Non-pigmented ciliary epithelial cell (primary cell): ENCODE measurements around the gene NPEPPS.
"Not testable (repeated sequence)": the region's sequence is repeated elsewhere in the genome, so short reads cannot be mapped to it uniquely, and the experiment has no call there.

Experiments
- DNase-seq: peaks from one replicate; pipeline ENCODE4 v3.0.0-alpha.2; 2010; ENCODE audit warnings: low read depth

NPEPPS gene, protein sequence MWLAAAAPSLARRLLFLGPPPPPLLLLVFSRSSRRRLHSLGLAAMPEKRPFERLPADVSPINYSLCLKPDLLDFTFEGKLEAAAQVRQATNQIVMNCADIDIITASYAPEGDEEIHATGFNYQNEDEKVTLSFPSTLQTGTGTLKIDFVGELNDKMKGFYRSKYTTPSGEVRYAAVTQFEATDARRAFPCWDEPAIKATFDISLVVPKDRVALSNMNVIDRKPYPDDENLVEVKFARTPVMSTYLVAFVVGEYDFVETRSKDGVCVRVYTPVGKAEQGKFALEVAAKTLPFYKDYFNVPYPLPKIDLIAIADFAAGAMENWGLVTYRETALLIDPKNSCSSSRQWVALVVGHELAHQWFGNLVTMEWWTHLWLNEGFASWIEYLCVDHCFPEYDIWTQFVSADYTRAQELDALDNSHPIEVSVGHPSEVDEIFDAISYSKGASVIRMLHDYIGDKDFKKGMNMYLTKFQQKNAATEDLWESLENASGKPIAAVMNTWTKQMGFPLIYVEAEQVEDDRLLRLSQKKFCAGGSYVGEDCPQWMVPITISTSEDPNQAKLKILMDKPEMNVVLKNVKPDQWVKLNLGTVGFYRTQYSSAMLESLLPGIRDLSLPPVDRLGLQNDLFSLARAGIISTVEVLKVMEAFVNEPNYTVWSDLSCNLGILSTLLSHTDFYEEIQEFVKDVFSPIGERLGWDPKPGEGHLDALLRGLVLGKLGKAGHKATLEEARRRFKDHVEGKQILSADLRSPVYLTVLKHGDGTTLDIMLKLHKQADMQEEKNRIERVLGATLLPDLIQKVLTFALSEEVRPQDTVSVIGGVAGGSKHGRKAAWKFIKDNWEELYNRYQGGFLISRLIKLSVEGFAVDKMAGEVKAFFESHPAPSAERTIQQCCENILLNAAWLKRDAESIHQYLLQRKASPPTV

GRCh38 chr17:47530557-47531232 lies at the start of gene NPEPPS:
TSS of gene NPEPPS (plus strand) at chr17:47531108. CDS start at chr17:47531301, 193 bp downstream.
- not testable (repeated sequence) for DNase-seq

DNA sequence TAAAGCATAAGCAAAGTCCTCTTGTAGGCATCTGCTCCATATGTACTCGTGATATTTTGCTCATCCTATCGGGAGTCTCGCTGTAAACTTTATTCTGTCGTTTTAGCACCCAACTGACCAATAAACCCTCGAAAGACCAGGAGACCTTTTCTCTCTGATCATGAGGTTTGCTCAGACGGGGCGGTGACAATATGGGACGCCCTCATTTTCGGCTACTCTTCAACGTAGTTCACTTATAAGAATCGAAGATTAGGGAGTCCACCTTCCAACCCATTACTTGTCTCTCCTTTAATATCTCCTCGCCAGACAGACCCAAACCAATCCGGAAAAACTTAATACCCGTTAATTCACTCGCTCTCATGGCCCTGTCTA lies 39.1 kb upstream of the NPEPPS start:
- DNase-seq: not testable (repeated sequence)

GRCh38 chr17:47499074-47499473 lies 31.8 kb upstream of the NPEPPS start:
- not testable (repeated sequence) for DNase-seq

- not testable (repeated sequence) for DNase-seq
These were observed 31.4 kb upstream of the NPEPPS start for GRCh38 chr17:47499494-47499893.

- not testable (repeated sequence) for DNase-seq
These were observed 30.3 kb upstream of the NPEPPS start for GRCh38 chr17:47500620-47501019.

- not testable (repeated sequence) for DNase-seq
These were observed 28.7 kb upstream of the NPEPPS start for GRCh38 chr17:47502122-47502731.

DNA sequence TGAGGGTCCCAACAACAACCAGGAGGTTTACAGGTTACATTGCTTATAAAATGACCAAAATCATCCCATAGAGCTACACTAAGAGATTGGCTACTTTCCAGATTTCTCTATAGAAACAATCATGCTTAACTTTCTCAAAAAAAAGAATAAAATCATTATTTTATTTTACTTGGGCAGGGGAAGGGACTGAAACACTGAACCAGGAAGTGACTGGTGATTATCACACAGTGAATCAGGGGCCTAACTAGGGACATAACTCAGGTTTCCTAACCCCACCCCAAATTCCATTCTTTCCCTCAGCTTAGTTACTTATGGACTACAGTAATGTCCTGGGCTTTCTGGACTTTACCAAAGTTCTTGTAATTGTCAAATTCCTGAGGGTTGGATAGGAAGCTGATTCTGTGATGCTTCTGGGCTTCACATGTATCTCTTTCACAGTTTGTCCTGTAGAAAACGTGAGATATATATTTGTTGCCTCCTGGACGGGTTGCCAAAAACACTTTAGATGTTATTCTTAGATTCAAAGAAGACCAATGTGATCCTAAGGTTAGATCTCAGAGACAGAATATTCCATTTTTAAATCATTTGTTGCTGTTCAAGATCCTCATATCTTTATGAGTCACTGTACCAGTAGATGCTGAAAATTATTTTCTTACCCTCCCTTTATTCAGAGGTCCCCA lies 28.0 kb upstream of the NPEPPS start:
- DNase-seq: not testable (repeated sequence)

GRCh38 chr17:47511701-47512146 lies 19.2 kb upstream of the NPEPPS start:
- not testable (repeated sequence) for DNase-seq

DNA sequence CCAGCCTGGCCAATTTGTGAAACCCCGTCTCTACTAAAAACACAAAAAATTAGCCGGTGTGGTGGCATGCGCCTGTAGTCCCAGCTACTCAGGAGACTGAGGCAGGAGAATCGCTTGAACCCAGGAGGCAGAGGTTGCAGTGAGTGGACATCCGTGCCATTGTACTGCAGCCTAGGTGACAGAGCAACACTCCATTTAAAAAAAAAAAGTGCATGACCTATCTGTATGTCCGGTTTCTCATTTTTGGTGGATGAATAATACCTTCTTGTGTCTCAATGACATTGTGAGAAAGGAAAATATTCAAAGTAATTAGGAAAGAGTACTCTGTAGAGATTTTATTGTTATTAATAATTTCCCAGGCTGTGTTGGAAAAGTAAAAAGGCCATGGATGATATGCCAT lies 17.6 kb upstream of the NPEPPS start:
- DNase-seq: not testable (repeated sequence)

- DNase-seq: not testable (repeated sequence)
These were observed 12.0 kb upstream of the NPEPPS start for GRCh38 chr17:47518880-47519279.

DNA sequence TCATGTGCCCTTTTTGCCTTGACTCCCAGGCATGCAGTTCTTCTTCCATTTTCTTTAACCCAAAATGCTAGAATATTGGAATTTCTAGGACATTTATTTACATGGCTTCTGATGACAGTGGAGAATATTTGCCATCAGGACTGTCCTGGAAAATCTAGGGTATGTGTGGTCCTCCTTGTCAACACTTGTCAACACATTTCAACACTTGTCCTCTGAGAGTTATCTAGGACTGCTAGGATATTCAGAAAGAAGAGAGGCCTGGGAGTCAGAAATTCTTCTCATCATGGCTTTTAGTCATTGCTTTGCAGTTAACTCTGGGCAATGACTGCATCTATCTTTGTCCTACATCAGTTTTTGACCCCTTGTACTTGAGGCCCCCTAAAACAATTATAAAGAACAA lies 11.5 kb upstream of the NPEPPS start:
- not testable (repeated sequence) for DNase-seq

DNA sequence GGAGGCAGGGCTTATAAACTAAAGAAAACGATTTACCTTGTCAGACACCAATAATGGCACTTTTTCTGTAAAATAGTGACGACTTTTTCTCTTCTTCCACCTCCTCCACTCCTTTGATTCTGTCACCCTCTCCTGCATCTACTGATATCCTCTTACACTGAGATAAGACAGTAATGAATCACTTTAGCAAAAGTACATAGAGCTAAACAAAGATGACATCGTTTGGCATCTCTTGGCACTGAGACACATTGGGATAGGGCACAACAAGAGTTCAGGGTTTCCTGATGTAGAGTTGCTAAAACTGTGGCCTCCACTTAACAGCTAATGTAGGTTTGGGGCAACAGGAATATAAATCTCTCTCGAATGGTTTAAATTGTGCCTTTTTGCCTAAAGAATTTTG lies 10.6 kb upstream of the NPEPPS start:
- not testable (repeated sequence) for DNase-seq

- not testable (repeated sequence) for DNase-seq
These were observed 9.5 kb upstream of the NPEPPS start for GRCh38 chr17:47521434-47521833.

DNA sequence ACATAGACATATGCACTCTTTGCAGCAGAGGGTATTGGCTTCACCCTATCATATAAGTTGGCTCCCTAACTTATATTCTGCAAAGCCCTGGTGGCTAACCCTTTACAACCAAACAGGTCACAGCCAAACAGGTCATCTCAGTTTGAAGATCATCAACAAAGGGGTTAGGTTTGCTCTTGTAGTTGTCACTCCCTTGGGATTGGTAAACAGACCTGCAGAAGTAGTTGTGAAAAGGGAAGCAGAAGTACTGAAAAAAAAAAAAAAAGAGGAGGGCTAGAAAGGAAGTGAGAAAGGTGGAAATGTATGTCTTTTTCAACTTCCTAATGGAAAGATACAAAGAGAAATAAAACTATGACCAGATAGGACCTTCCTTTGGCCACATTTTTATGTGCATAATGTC lies 8.6 kb upstream of the NPEPPS start:
- not testable (repeated sequence) for DNase-seq

DNA sequence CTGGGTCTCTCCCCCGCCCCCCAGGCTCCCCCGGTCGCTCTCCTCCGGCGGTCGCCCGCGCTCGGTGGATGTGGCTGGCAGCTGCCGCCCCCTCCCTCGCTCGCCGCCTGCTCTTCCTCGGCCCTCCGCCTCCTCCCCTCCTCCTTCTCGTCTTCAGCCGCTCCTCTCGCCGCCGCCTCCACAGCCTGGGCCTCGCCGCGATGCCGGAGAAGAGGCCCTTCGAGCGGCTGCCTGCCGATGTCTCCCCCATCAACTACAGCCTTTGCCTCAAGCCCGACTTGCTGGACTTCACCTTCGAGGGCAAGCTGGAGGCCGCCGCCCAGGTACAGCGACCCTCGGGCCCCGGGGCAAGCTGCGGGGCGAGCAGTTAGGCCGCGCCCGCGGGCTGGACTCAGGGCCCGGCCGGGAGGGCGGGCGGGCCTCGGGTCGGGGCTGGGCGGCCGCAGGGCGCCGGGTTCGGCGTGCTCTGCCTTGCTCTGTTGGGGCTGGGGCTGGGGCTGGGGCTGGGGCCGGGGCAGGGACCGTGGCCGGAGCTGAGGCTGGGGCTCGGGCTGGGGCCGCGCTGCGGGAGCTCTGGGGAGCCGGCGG lies 419 bp downstream of the NPEPPS start:
- not testable (repeated sequence) for DNase-seq

- not testable (repeated sequence) for DNase-seq
These were observed 8.2 kb downstream of the NPEPPS start for GRCh38 chr17:47539085-47539484.

GRCh38 chr17:47541676-47542075 lies 10.8 kb downstream of the NPEPPS start:
- not testable (repeated sequence) for DNase-seq

GRCh38 chr17:47544327-47544726 lies 13.4 kb downstream of the NPEPPS start:
- DNase-seq: not testable (repeated sequence)

- not testable (repeated sequence) for DNase-seq
These were observed 23.8 kb downstream of the NPEPPS start for GRCh38 chr17:47554733-47555132.

DNA sequence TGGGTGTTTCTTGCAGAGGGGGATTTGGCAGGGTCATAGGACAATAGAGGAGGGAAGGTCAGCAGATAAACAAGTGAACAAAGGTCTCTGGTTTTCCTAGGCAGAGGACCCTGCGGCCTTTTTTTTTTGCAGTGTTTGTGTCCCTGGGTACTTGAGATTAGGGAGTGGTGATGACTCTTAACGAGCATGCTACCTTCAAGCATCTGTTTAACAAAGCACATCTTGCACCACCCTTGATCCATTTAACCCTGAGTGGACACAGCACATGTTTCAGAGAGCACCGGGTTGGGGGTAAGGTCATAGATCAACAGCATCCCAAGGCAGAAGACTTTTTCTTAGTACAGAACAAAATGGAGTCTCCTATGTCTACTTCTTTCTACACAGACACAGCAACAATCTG lies 25.2 kb downstream of the NPEPPS start:
- not testable (repeated sequence) for DNase-seq
